Hematopoietic multipotent progenitor cell (in vitro differentiated cells): ENCODE results near the gene ARNT2. TPM values are rescaled to one million over a fixed set of nuclear protein-coding genes. Genes with fewer than 3 reads are reported as not detected.

Source experiments
- DNase-seq, 3 donors: peaks; one replicate each; pipeline ENCODE4 v3.0.0-alpha.2; 2011 to 2015; ENCODE audit warnings: low read depth in 2 of 3, low spot score in 2 of 3
- total RNA-seq: library from RNA; depleted of rRNA; stranded (reverse); fragments of >200 nt; gene quantifications from one replicate; pipeline ENCODE4 v1.2.3, GENCODE V29; 2012

Gene ARNT2
- total RNA-seq, 1 donor = 0.54 TPM

DNA sequence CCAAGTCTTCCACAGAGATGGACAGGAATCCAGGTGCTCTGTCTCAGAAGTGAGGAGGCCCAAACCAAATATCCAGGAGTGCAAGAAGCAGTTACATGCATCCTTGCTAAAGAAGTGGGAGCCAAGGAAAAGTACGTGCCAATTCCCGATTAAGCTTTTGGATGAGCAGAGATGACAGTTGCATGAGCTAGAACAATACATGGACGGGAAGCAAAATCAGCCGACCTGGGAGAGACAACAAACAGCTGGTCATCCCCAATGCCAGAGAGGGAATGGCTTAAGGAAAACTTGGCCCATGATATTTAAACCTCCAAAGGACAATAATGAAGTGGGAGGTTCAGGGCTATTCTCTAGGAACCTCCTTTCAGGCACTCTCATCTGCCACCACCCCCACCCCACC lies 204.9 kb downstream of the ARNT2 start:
- DNase-seq = no peak

- DNase-seq = peak in 1 of 3 donors; percentile 31
Measured at GRCh38 chr15:80609512-80609946, 205.3 kb downstream of the ARNT2 start.

GRCh38 chr15:80611543-80612080 lies 207.4 kb downstream of the ARNT2 start:
- DNase-seq = no peak

DNA sequence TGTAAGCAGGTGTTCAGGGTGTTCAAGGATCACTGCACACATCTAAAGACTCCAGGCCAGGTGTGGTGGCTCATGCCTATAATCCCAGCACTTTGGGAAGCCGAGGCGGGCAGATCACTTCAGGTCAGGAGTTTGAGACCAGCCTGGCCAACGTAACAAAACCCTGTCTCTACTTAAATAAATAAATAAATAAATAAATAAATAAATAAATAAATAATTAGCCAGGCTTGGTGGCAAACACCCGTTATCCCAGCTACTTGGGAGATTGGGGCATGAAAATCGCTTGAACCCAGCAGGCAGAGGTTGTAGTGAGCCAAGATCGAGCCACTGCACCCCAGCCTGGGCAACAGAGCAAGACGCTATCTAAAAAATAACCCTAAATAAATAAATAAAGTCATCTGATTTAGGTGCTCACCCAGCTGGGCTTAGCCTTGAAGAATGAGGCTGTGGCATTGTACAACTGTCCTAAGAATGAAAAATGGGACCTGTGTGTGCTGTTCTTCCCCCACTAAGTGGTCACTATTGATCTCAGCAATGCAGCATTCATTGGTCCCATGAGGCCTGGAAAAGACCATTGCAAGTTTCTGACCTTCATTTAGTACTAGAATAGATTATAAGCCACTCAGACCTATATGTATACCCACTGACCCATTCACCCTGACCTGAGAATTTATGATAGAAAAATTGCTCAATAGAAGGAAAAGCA lies 208.1 kb downstream of the ARNT2 start:
- no peak for DNase-seq

GRCh38 chr15:80613762-80614365 lies 209.7 kb downstream of the ARNT2 start:
- no peak for DNase-seq

GRCh38 chr15:80614711-80615360 lies 210.7 kb downstream of the ARNT2 start:
- no peak for DNase-seq

GRCh38 chr15:80615361-80615736 lies 211.2 kb downstream of the ARNT2 start:
- no peak for DNase-seq

GRCh38 chr15:80615783-80616391 lies 211.7 kb downstream of the ARNT2 start:
- no peak for DNase-seq

DNA sequence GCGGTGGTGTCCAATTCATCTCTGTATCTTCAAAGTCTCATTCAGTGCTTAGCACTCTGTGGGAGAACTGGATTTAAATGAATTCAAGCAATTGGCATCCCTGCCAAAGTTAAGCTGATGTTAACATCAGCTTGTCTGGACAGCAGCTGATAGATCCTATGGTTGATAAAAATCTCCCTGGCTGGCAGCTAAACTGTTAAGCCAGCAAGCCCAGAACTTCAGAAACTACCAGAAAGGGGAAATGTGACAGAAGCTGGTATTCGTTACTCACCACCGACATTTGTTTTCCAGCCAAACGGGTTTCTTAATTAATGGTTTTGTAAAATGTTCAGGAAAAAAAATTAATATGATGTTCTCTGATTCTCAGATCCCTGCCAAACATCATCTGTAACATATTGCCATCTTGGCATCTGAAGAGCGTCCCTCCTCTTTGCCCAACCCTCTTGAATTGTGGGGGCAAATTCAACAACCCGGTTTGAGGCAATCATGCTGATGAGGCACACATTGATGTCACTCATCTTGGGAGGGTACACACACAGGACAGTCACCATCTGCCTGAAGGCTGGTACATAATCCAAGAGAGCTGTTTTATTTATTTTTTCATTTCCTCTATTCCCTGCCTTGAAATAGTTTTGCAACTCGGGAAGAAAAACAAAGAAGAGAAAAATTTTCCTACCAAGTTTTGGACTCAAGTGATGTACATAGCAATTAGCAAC lies 214.7 kb downstream of the ARNT2 start:
- DNase-seq = no peak

- DNase-seq = peak in 1 of 3 donors; percentile 41
Measured at GRCh38 chr15:80619680-80620079, 215.5 kb downstream of the ARNT2 start.

- no peak for DNase-seq
Measured at GRCh38 chr15:80620141-80620540, 216.0 kb downstream of the ARNT2 start.

DNA sequence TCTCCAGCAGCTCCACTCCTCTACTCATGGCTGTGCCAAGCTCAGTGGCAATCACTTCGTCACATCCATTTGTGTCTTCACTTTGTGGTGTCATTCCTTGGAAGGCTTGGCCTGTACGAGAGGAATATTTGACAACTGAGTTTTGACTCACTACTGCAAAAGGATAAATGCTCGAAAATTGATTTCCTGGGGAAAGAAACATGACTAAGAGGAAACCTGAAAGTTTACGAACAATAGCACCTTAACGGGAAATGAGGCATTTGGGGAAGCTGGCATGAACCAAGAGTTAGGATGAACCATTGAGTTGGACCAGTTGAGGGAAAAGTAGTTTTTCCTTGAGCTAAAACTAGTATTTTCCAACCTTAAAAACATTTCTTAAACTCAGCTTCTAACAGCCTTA lies 216.7 kb downstream of the ARNT2 start:
- no peak for DNase-seq

DNA sequence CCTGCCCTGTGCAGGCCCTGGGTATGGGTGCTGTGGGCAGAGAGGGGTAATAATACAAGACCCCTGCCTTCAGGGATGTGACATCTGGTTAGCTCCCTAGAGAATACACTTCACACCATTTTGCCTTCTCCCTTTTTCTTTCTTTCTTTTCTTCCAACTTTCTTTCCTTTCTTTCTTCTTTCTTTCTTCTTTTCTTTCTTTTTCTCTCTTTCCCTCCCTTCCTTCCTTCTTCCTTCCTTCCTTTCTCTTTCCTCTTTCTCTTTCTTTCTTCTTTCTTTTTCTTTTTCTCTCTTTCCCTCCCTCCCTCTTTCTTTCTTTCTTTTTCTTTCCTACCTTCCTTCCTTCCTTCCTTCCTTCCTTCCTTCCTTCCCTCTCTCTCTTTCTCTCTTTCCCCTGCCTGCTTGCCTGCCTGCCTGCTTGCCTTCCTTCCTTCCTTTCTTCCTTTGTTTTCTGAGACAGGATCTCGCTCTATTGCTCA lies 222.5 kb downstream of the ARNT2 start:
- no peak for DNase-seq

- DNase-seq = no peak
Measured at GRCh38 chr15:80629355-80629754, 225.2 kb downstream of the ARNT2 start.

DNA sequence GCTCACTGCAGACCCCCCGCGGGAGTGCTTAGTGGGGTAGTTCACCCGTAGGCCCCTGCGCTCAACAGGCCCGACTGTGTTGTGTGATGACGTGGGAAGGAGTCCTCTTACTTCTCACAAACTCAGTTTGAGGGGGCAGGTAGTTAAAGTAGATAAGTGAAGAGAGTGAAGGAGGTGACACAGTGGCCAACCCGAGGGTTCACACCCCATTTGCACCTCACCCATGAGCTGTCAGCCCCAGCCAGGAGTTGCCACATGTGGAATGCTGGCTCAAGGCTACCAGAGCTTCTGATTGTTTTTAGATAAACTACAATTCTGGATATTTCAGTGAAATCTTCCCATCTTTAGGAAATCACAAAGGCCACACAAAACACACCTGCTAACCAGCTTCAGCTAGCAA lies 226.8 kb downstream of the ARNT2 start:
- DNase-seq = no peak

GRCh38 chr15:80633221-80633620 lies 229.0 kb downstream of the ARNT2 start:
- DNase-seq = no peak

- DNase-seq = no peak
Measured at GRCh38 chr15:80635953-80636352, 231.8 kb downstream of the ARNT2 start.

DNA sequence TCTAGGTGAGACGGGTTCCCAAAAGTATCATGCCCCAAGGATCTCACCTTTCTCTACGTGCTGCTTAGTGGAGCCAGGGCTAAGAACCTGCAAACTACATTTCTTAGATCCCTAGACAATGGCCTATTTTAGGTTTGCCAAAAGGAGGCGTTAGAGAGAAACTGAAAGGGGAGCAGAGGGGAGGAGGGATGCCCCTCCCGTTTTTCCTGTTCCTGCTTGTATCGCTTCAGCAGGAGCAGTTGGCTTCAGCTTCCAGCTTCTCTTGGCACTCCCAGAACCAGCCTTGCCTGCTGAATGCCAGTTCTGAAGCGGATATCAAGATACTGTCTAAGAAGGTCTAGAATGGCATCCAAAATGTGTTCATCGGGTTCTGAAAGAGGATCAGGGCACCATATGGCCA lies 232.5 kb downstream of the ARNT2 start:
- no peak for DNase-seq

- DNase-seq = no peak
Measured at GRCh38 chr15:80637747-80638146, 233.6 kb downstream of the ARNT2 start.

- no peak for DNase-seq
Measured at GRCh38 chr15:80638553-80639167, 234.5 kb downstream of the ARNT2 start.
